COLO668 (cell line): ENCODE data around the gene MLYCD.

Experiments used
- DNase-seq: peaks from one replicate; lab custom pipeline; 2025; ENCODE audit not compliant: unreplicated experiment; lab: John Stamatoyannopoulos, UW

MLYCD gene

GRCh38 chr16:83954577-83955016, 55.7 kb downstream of the MLYCD start:
- no peak for DNase-seq

- DNase-seq = no peak
These were observed 56.6 kb downstream of the MLYCD start for GRCh38 chr16:83955218-83956130.

GRCh38 chr16:83956336-83957289, 57.7 kb downstream of the MLYCD start:
- peak; percentile 77 for DNase-seq

GRCh38 chr16:83957296-83957855, 58.5 kb downstream of the MLYCD start:
- no peak for DNase-seq

- DNase-seq = no peak
These were observed 59.4 kb downstream of the MLYCD start for GRCh38 chr16:83958137-83958845.

GRCh38 chr16:83958846-83959565, 60.1 kb downstream of the MLYCD start:
- DNase-seq = no peak

- no peak for DNase-seq
These were observed 60.9 kb downstream of the MLYCD start for GRCh38 chr16:83959656-83960434.

GRCh38 chr16:83960521-83961249, 61.8 kb downstream of the MLYCD start:
- DNase-seq = no peak

- DNase-seq = no peak
These were observed 62.7 kb downstream of the MLYCD start for GRCh38 chr16:83961591-83961990.

GRCh38 chr16:83963277-83964119, 64.6 kb downstream of the MLYCD start:
- no peak for DNase-seq

- DNase-seq = no peak
These were observed 65.9 kb downstream of the MLYCD start for GRCh38 chr16:83964684-83965443.

- DNase-seq = no peak
These were observed 66.7 kb downstream of the MLYCD start for GRCh38 chr16:83965444-83966152.

GRCh38 chr16:83966153-83966696, 67.3 kb downstream of the MLYCD start:
- DNase-seq = no peak

- no peak for DNase-seq
These were observed 68.2 kb downstream of the MLYCD start for GRCh38 chr16:83967091-83967490.

- peak; percentile 45 for DNase-seq
These were observed 69.0 kb downstream of the MLYCD start, which contains the start of gene NECAB2 for GRCh38 chr16:83967838-83968305. Gene NECAB2 (plus strand): TSS chr16:83968244. CDS start chr16:83968649, 405 bp downstream.
